ENCODE measurements around the gene GINS1. TPM values are rescaled to one million over a fixed set of nuclear protein-coding genes. Genes with fewer than 3 reads are reported as not detected.

GINS1 gene
- total RNA-seq, 1 donor from 2014 or later, result 0.94 TPM

DNA sequence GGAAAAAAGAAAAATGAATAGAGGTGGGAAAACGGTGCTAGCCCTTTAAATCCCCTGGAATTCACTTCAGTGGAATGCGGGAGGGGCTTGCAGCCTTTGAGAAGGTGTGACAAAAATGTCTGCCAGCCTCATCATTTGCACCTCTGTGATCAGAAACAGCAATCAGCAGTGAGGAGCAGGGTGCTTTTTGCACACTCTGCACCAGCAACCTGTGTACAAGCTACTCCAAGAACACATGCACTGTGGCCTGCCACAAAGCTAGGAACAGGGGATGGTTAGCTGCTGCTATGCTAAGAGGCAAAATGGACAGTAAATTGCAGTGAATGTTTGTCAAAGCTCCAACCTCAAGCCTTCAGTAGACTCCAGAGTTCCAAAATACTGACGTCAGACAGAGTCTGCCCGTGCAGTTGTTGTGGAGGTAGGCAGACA lies 29.7 kb downstream of the GINS1 start:
- ATAC-seq (peak; percentile 52), DNase-seq (no peak)
- intact Hi-C loops (cut with micrococcal nuclease), result no loop called here

- ATAC-seq (no peak), DNase-seq (no peak)
- intact Hi-C loops (cut with micrococcal nuclease), result no loop called here
Measured at GRCh38 chr20:25439328-25439727, 31.9 kb downstream of the GINS1 start.

GRCh38 chr20:25444556-25444955 lies 37.1 kb downstream of the GINS1 start:
- DNase-seq (no peak), ATAC-seq (no peak)
- intact Hi-C loops (cut with micrococcal nuclease), result no loop called here

GRCh38 chr20:25447671-25448070 lies 40.2 kb downstream of the GINS1 start:
- intact Hi-C loops (cut with micrococcal nuclease), result no loop called here
- DNase-seq (no peak), ATAC-seq (no peak)

DNA sequence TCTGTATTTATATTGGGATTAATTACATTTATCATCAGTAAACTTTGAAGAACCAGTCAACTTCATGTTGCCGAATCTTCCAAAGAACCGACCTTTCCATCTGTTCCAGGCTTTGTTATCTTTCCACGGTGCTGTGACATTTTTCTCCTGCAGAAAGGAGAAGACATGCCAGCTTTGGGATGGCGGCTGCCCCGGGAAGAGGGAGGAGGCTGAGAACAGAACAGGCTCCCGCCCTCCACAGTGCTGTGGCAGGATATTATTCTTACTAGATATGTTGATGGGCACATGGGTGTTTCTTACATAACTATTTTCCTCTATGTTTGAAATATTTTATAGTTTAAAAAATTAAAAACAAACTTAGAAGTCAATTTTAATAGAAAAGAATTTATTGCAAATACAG lies 44.9 kb downstream of the GINS1 start:
- no peak for ATAC-seq
- DNase-seq, result no peak
- intact Hi-C loops (cut with micrococcal nuclease), result no loop called here

DNA sequence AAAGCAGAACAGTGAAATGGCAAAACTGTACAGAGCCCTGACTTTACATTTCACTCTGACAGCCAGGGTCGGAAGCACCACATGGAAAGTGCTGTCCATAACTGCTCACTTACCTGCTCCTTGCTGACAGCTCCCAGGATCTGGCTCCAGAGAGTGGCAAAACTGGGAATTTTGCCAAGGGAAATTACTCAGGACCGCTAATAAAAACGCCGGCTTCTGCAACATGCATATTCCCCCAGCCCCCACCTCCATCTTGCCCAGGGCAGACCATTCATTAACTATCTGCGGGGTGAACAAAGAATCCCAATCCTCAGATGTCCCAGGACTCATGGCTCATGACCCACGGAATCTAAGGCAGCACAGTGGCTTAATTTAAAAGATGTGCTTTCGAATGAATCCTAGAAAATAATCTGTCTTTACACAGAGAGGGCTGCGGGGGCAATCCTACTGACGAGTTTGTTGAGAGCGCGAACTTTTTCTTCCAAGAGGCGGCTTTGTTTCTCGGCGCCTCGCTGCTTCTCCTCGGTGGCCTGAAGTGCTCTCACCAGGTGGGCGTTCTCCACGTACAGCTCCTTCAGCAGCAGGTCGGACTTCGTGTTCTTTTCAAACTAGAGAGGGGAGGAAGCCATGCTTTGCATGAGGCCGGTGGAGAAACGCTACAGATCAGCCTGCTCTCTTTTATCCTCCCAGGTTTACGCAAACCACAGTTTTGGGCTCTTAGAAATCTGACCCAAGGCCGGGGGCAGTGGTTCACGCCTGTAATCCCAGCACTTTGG lies 45.8 kb downstream of the GINS1 start:
- intact Hi-C loops (cut with micrococcal nuclease), result no loop called here
- no peak for DNase-seq
- peak; percentile 71 for ATAC-seq

- ATAC-seq, result no peak
- intact Hi-C loops (cut with micrococcal nuclease), result no loop called here
Measured at GRCh38 chr20:25454153-25454900, 46.9 kb downstream of the GINS1 start.

GRCh38 chr20:25457886-25458680 lies 50.6 kb downstream of the GINS1 start:
- intact Hi-C loops (cut with micrococcal nuclease), result no loop called here
- DNase-seq, result no peak

More at GRCh38 chr20:25454153-25454900, 46.9 kb downstream of the GINS1 start:
- no peak for DNase-seq

GRCh38 chr20:25459111-25459830 lies 51.8 kb downstream of the GINS1 start:
- no peak for DNase-seq
- no peak for ATAC-seq
- intact Hi-C loops (cut with micrococcal nuclease), result no loop called here

More at GRCh38 chr20:25457886-25458680, 50.6 kb downstream of the GINS1 start:
- no peak for ATAC-seq

DNA sequence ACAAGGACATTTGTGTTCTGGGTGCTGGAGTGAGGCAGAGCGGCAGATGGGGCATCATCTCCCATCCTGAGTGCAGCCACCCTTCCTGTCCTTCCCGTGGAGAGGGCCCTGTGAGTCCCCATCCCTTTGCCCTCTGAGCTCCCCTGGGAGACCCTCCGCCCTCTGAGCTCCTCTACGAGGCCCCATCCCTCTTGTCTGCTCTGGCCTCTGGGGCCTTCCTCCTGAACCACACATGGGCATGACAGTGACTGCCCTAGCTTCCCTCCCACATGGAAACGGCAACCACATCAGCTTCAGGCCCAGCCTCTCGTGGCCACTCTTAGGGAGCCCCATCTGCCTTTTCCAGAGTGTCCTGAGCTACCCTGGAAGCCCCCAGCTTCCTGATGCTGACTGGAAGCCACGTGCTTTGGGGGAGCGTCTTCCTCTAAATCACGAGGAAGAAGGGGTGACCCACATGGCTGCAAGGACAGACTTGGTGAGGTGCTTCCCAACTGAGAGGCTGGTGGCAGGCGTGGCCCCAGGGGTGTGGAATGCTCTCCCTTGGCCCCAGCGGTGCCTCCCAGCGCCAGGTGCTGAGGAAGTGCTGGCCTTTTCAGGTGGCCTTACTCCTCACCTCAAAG lies 52.6 kb downstream of the GINS1 start:
- DNase-seq (no peak), ATAC-seq (no peak)
- intact Hi-C loops (cut with micrococcal nuclease), result no loop called here

- DNase-seq (no peak), ATAC-seq (no peak)
- intact Hi-C loops (cut with micrococcal nuclease), result no loop called here
Measured at GRCh38 chr20:25460566-25461280, 53.2 kb downstream of the GINS1 start.

DNA sequence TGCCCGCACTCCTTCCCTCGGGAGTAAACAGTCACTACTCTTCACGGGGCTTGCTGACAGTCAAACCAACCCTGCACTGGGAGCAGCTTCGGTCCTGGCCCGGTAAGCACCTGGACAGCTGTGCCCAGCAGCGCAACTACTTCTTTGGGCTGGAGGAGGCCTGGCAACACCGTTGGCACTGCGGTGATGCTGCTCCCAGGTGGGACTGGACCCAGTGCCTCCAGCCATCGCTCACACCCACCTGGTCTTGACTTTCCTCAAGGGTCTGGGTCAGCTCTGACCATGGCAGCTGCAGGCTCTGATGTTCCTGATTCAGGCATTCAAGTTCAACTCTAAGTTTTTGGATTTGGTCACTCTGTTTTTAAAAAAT lies 53.8 kb downstream of the GINS1 start:
- intact Hi-C loops (cut with micrococcal nuclease), result no loop called here
- no peak for DNase-seq
- no peak for ATAC-seq

GRCh38 chr20:25461786-25462545 lies 54.5 kb downstream of the GINS1 start:
- DNase-seq (no peak), ATAC-seq (peak; percentile 24)
- intact Hi-C loops (cut with micrococcal nuclease), result no loop called here

DNA sequence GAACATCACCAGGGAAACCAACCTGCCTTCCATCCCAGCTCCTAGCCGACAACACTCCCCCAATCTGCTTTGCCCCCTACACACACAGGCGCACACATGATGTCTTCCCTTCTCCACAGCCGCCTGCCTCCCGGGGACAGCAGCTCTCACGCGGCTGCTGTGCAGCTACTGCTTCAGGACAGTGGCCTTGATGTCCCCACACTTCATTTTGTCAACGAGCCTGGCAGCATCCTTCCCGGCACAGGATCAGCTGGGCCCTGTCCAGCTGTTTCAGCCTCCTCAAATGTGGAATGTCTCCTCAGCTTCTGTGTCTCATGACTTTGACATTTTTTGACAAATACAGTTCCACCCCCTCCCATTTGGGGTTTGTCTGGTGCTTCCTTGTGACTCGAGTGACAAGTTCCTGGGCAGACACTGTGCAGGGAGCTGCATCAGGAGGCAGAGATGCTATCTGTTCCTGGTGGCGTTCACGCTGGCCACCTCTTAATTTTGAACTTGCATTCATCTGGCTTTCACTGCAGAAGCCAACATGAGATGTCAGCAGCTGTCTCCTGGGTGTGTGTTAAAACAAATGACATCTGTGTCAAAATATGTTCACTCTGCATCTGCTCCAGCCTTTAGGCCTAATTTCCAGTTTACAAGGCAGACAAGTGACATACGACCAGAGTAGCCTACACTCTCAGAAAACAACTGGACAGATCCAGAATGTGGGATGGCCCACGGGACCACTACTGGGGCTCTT lies 57.2 kb downstream of the GINS1 start:
- ATAC-seq (peak; percentile 39), DNase-seq (no peak)
- intact Hi-C loops (cut with micrococcal nuclease), result no loop called here

DNA sequence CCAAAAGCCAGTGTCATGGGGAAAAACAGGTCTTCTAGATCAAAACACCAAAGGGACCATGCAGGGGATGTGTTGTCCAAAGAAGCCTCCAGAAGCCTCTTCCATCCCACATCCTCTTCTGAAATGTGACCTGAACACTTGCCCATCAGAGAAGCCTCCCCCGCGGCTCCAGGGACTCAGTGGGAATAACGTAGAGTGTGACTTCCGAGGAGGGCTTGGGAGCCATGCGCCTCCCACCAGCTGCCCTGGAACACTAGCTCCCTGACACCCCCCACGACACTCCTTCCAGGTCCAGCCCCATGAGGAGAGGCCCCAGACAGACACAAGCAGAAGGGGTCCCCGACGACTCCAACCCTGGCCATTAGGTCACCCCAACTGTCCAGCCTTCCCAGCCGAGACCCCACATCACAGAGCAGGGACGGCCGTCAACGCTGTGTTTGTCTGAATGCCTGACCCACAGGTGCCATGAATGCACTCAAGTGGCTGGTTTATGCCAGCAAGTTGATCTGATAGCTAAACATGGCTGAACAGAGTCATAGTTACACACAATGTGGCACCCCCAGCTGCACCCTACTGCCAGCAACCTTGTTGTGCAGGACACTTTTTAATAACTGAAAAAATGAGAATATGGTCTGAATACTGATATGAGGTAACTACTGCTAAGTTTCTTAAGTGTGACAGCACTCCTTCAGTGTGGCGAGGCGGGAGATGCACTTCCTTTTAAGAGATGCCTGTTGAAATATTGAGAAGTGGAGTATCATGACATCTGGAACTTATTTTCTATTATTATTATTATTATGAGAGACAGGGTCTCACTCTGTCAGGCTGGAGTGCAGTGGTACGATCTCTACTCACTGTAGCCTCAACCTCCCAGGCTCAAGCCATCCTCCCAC lies 58.0 kb downstream of the GINS1 start:
- intact Hi-C loops (cut with micrococcal nuclease), result no loop called here
- DNase-seq, result no peak
- ATAC-seq, result peak; percentile 39

DNA sequence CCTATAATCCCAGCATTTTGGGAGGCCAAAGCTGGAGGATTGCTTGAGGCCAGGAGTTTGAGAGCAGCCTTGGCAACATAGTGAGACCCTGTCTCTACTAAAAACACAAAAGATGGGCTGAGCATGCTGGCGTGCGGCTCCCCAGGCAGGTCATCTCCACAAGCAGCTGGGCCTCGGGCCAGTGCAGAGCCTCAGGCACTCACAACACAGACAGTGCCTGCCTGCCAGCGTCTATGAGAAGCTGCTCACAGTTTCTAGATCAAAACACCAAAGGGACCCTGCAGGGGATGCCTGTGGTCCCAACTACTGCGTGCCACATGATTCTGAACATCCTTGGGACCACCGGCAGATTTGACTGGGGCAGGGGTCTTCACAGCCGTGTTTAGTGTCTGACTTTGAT lies 59.4 kb downstream of the GINS1 start:
- no peak for DNase-seq
- no peak for ATAC-seq
- intact Hi-C loops (cut with micrococcal nuclease), result no loop called here
